K562 (cell line): ENCODE results near the gene DOCK3. TPM values are rescaled to one million over a fixed set of nuclear protein-coding genes. Genes with fewer than 3 reads are reported as not detected.

Experiments used
- CHD7 ChIP-seq: fragments of 200-600 bp; sonication (generic); IDR thresholded peaks from one replicate; pipeline ENCODE4 v1.6.1; 2012; ENCODE audit warnings: mild to moderate bottlenecking, low read depth, low read length, inconsistent platforms
- CTBP1 ChIP-seq: fragments of 450-650 bp; IDR thresholded peaks from 2 replicates; pipeline ENCODE4 v1.6.1; 2016; ENCODE audit warnings: borderline replicate concordance
- HMG20A ChIP-seq: fragments of 450-650 bp; formaldehyde crosslinking; conservative IDR thresholded peaks from 2 replicates; pipeline ENCODE4 v1.4.0; 2020; ENCODE audit warnings: mild to moderate bottlenecking, mixed read lengths
- ZSCAN32 ChIP-seq: fragments of 450-650 bp; formaldehyde crosslinking; IDR thresholded peaks from 2 replicates; pipeline ENCODE4 v1.4.0; 2020; ENCODE audit warnings: mild to moderate bottlenecking, moderate library complexity
- polyA plus RNA-seq, 8 experiments: library from polyadenylated mRNA; depleted of rRNA in 4 of 8; stranded (reverse) in 5 of 8; unstranded in 3 of 8; fragments of >200 nt; fragmentation: Nextera tagmentation in 2 of 8; fragmentation: Illumina TruSeq in 1 of 8; extraction: Ambion mirVana in 2 of 8; extraction: Trizol in 1 of 8; gene quantifications; 2 replicates each; pipeline versions ENCODE4 v1.2.1 to v1.2.3, GENCODE V29; 2011 to 2014; ENCODE audit warnings: inconsistent platforms in 1 of 8, missing spikeins in 1 of 8
- total RNA-seq, 7 experiments: library from RNA; depleted of rRNA in 6 of 7; stranded (reverse); fragments of >200 nt in 6 of 7; fragmentation: Illumina TruSeq in 2 of 7; extraction: Trizol in 2 of 7; gene quantifications; 2 replicates each; pipeline versions ENCODE4 v1.2.1 to v1.2.3, GENCODE V29; 2011 to 2021; ENCODE audit warnings: low replicate concordance in 1 of 7

DOCK3 gene
- total and polyA plus RNA-seq, 9 of the 15 experiments (the other 6 are each of a cell fraction or from before 2014, with no cell fraction given): under 0.01 to 0.03 (median 0.01) TPM; not detected in 4

DNA sequence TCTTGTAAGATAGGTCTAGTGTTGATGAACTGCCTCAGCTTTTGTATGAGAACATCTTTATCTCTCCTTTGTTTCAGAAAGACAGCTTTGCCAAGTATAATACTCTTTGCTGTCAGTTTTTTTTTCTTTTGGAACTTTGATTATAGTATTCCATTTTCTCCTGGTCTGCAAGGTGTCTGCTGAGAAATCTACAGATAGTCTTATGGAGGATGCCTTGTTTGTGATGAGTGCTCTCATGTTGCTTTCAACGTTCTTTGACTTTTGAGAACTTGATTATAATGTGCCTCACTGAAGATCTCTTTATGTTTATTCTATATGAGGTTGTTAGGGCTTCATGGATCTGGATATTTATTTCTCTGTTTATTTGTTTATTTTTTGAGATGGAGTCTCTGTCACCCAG, 60.3 kb downstream of the DOCK3 start (continued):
- TF ChIP-seq CHD7 (no peak), HMG20A (CRISPR knock-in tag) (no peak), ZSCAN32 (no peak), CTBP1 (no peak)
